Stimulated activated CD4-positive, alpha-beta T cell treated with anti-CD3 and anti-CD28 coated beads, Interleukin-4, amount 100 ng/mL, for 24 hours (primary cell): ENCODE measurements around the gene CKAP4.

Experiments used
- DNase-seq: peaks from one replicate; pipeline ENCODE4 v3.0.0-alpha.2; 2020

Gene CKAP4

DNA sequence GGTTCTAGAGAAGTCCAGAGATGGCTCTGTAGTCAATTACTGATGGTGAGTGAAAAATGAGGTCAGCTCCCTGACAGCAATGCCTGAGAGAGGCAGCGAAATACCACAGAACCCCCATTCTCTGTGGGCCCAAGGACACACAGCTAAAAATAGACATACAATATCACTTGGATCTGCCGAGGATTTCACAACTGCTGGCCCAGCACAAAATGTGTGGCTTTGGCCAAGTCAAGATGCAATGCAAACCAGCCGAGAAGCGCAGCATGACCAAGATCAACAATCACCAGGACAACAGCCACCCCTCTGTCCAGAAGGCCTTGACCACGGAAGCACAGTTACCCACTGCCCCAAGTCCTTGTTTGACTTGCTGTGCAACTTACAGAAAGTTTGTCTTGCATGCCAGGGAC lies 52.2 kb downstream of the CKAP4 start:
- no peak for DNase-seq

DNA sequence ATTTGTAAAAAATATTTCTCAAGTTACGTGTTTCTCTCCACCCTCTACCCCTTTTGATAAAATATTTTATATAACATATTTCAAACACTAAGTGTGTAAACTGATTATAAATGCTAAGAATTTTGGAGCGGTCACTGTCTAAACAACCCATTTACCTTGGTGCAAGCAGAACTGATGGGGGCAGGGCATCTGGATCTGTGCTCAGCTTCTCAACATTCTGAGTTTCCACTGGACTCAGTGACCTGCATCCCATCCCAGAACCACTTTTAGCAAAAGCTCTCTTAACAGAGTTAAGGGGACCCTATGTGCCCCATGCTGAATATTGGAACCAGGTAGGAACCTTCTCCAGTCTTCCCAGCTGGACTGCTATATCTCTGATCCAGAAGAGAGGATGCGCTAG lies 53.5 kb downstream of the CKAP4 start:
- no peak for DNase-seq

DNA sequence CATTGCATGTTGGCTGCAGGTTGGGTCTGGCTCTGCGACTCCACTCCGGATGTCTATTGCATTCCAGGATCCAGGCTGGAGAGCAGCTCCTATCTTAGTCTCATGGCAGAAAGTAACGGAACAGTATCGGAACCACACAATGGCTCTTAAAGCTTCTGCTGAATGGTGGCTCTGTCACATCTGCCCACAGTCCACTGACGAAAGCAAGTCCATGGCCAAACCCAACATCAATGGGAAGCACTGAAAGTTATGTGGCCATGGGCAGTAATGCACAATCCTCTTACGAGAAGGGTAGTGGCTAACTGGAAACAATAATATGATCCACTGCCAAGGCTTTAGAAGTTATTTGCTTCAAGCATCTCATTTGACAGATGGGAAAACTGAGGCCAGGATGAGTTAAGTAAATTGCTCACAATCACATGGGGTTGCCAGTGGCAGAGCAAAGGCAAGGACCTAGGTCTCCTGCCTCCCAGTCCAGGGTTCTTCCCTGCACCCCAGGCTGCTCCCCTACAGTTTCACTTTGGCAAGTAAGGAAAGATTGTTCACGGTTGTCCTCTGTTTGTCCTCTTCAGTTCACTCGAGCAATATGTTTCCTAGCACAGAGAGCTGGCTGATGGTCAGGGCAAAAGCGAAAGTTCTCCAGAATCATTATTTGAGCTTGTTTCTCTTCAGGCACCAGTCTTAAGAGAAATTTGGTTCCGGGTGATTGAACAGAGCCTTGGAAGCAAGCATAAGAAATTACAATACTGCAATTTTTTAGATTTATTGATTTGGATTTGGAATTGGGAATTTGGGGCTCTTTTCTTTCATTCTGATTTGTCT lies 54.2 kb downstream of the CKAP4 start:
- DNase-seq: no peak

DNA sequence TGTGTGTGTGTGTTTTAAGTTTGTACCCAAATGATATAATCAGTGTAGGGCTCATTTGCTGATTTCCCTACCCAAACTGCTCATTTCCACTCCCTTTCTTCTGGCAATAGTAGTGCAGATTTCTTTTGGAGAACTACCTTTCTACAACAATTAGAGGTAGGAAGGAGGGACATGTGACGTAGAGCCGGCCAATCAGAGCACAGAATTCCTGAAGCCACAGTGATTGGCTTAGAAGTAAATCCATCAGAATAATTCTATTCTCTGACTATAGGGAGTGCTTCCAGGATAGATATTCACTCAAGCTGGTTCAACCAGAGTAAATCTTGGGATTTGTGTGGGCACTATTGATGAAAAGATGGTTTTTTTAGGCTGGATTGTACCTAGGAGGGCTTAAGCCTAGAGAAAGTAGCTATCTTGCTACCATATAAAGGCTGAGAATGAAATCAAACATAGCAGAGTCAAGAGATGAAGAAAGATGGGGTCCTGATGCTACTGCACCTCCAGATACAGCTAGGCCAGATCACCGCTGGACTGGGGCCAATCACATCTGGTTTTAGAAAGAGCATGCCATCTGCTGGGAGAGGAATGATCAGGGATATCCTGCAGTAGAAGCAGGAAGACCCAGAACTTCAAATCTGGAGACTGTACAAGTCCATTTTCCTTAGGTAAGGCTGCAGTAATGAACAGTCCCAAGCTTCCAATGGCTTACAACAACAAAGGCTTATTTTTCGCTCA lies 55.0 kb downstream of the CKAP4 start:
- no peak for DNase-seq

DNA sequence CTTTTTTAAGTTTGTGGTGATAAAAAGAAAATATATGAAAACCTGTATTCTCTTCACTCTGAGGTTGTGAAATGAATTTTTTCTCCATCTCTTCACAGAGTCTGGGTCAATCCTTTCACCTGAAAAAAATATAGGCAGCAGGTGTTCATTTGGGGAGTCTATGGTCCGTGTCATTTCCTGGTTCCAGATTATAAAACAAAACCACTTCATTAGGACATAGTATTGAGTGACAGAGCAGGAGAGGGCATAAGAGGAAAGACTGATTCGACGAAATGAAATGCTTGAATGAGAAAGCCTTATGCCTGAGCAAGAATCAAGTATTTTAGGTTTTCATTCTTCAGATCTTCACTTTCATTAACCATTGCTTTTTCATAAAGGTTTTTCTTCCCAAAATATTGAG lies 57.2 kb downstream of the CKAP4 start:
- DNase-seq: no peak

DNA sequence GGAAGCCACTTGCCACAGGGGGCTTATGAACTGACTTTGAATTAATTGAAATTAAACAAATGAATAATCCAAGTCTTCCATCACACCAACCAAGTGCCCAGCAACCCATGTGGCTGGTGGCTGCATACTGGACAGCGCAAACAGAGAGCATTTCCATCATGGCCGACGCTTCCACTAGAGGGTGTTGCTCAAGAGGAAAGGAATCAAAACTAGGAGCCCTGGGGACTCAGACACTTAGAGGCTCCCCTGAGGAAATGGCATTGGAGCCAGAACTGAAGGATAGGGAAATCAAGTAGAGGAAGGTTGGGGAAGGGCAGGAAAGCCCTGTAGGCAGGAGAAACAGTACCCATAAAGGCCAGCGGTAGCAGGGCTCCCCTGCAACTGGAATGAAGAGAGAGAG lies 58.5 kb downstream of the CKAP4 start:
- DNase-seq: no peak

DNA sequence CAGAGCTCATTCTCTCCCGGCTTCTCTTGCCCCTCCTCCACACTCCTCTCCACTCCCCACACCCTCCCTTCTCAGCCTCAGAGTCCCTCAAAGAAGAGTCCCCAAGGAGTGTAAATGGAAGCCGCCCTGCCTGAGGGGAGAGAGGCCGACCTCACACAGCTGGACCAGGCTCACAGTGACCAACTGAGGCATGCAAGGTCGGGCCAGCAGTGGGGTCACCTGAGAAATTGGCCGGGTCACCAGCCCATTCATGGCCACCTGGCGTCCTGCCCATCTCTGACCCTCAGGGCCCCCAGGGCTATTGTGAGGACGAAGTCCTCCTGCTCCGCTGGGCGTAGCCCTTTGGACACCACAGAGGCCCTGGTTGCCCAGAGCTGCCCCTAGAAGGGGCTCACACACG lies 59.6 kb downstream of the CKAP4 start:
- DNase-seq: no peak
